Neural cell (in vitro differentiated cells): ENCODE measurements around the gene ASH1L.

Experiments
- EP300 ChIP-seq: fragments of 450-650 bp; conservative IDR thresholded peaks from 2 replicates; pipeline ENCODE4 v1.6.1; 2014; ENCODE audit warnings: antibody characterized with exemption, mild to moderate bottlenecking, moderate library complexity; ENCODE audit not compliant: poor library complexity, severe bottlenecking
- EZH2 ChIP-seq: fragments of 200-600, 300-800 bp; shearing (Covaris generic), sonication (generic); IDR thresholded peaks from 2 replicates; pipeline ENCODE4 v1.6.1; 2014; ENCODE audit warnings: antibody characterized with exemption, low read length, borderline replicate concordance, mild to moderate bottlenecking; ENCODE audit not compliant: insufficient read depth, poor library complexity, severe bottlenecking
- POLR2AphosphoS5 ChIP-seq: IDR thresholded peaks from 2 replicates; pipeline ENCODE4 v1.6.1; 2012
- RAD21 ChIP-seq: fragments of 450-650 bp; conservative IDR thresholded peaks from 2 replicates; pipeline ENCODE4 v1.6.1; 2014; ENCODE audit warnings: antibody characterized with exemption, mild to moderate bottlenecking, moderate library complexity
- SMC3 ChIP-seq: fragments of 450-650 bp; conservative IDR thresholded peaks from 2 replicates; pipeline ENCODE4 v1.6.1; 2014; ENCODE audit warnings: antibody characterized with exemption, mild to moderate bottlenecking, moderate library complexity; ENCODE audit not compliant: poor library complexity
- TAF1 ChIP-seq: IDR thresholded peaks from 2 replicates; pipeline ENCODE4 v1.6.1; 2012; ENCODE audit warnings: low read depth
- TF ChIP-seq, protein P1 (sequence below): fragments of 450-650 bp; IDR thresholded peaks from 2 replicates; pipeline ENCODE4 v1.5.1; 2014; ENCODE audit warnings: antibody characterized with exemption, mild to moderate bottlenecking, moderate library complexity; ENCODE audit not compliant: poor library complexity, severe bottlenecking

DNA sequence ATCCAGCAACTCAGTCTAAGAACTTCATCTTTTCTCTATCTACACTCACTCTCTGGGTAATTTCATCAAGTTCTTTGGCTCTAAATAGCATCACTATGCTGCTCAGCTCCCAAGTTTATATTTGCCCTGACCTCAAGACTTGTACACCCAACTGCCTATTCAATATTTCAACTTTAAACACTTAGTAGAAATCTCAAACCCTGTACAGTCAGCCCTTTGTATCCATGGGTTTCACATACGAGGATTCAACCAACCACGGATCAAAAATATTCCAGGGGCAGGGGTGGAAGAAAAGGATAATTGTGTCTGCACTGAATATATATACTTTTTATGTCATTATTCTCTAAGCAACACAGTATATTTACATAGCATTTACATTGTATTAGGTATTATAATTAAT, 13.9 kb downstream of the ASH1L start:
- TF ChIP-seq, protein P1, sequence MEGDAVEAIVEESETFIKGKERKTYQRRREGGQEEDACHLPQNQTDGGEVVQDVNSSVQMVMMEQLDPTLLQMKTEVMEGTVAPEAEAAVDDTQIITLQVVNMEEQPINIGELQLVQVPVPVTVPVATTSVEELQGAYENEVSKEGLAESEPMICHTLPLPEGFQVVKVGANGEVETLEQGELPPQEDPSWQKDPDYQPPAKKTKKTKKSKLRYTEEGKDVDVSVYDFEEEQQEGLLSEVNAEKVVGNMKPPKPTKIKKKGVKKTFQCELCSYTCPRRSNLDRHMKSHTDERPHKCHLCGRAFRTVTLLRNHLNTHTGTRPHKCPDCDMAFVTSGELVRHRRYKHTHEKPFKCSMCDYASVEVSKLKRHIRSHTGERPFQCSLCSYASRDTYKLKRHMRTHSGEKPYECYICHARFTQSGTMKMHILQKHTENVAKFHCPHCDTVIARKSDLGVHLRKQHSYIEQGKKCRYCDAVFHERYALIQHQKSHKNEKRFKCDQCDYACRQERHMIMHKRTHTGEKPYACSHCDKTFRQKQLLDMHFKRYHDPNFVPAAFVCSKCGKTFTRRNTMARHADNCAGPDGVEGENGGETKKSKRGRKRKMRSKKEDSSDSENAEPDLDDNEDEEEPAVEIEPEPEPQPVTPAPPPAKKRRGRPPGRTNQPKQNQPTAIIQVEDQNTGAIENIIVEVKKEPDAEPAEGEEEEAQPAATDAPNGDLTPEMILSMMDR: no peak
- TF ChIP-seq POLR2AphosphoS5: no peak
- no peak for TF ChIP-seq TAF1
- no peak for TF ChIP-seq EZH2
- no peak for TF ChIP-seq SMC3
- TF ChIP-seq EP300: no peak
- no peak for TF ChIP-seq RAD21
